Activated CD8-positive, alpha-beta T cell treated with anti-CD3 and anti-CD28 coated beads for 36 hours (primary cell): Measurements from ENCODE around the gene ARRDC5. TPM values are rescaled to one million over a fixed set of nuclear protein-coding genes. Genes with fewer than 3 reads are reported as not detected.
"Not testable (repeated sequence)": the region's sequence is repeated elsewhere in the genome, so short reads cannot be mapped to it uniquely, and the experiment has no call there.

Experiments
- ATAC-seq: fragments of 200-7000 bp; cut with Tn5 transposase; one replicate; pipeline ENCODE4 v1.10.0; 2021; ENCODE audit warnings: mild to moderate bottlenecking, moderate library complexity
- CTCF ChIA-PET: fragments of 350-600 bp; sonication (Branson Sonifier 250); formaldehyde crosslinking; loops from one replicate; lab custom pipeline; 2021; ENCODE audit warnings: antibody characterized with exemption; lab: Charles Lee
- POLR2A ChIA-PET: fragments of 350-600 bp; sonication (Branson Sonifier 250); formaldehyde crosslinking; loops from one replicate; lab custom pipeline; 2021; ENCODE audit warnings: antibody characterized with exemption; lab: Charles Lee
- DNase-seq: peaks from one replicate; pipeline ENCODE4 v3.0.0-alpha.2; 2020
- H3K27ac Mint-ChIP-seq: one replicate; pipeline ENCODE4 v1.8.0; 2021; ENCODE audit warnings: mild to moderate bottlenecking, mixed read lengths
- H3K27me3 Mint-ChIP-seq: one replicate; pipeline ENCODE4 v1.8.0; 2021; ENCODE audit warnings: mixed read lengths
- H3K36me3 Mint-ChIP-seq: one replicate; pipeline ENCODE4 v1.8.0; 2021; ENCODE audit warnings: low read depth, mixed read lengths
- H3K4me1 Mint-ChIP-seq: one replicate; pipeline ENCODE4 v1.8.0; 2021; ENCODE audit warnings: low read depth, mixed read lengths
- H3K4me3 Mint-ChIP-seq: one replicate; pipeline ENCODE4 v1.8.0; 2021; ENCODE audit warnings: mild to moderate bottlenecking, moderate library complexity, mixed read lengths
- H3K9me3 Mint-ChIP-seq: one replicate; pipeline ENCODE4 v1.8.0; 2021; ENCODE audit warnings: mixed read lengths
- CTCF ChIP-seq: fragments of 200-600 bp; IDR thresholded peaks from one replicate; pipeline ENCODE4 v1.8.0; 2022; ENCODE audit warnings: antibody characterized with exemption, mild to moderate bottlenecking
- intact Hi-C: fragments of 100-400 bp; cut with micrococcal nuclease; formaldehyde crosslinking; loops from one replicate; pipeline ENCODE4 v1.10.0; 2022
- total RNA-seq, 2 experiments: library from RNA; stranded (reverse); gene quantifications; one replicate each; pipeline ENCODE4 v1.2.3, GENCODE V29; 2021

The ARRDC5 gene
- total RNA-seq, 2 experiments from 2014 or later = 0.18 to 0.20 TPM

DNA sequence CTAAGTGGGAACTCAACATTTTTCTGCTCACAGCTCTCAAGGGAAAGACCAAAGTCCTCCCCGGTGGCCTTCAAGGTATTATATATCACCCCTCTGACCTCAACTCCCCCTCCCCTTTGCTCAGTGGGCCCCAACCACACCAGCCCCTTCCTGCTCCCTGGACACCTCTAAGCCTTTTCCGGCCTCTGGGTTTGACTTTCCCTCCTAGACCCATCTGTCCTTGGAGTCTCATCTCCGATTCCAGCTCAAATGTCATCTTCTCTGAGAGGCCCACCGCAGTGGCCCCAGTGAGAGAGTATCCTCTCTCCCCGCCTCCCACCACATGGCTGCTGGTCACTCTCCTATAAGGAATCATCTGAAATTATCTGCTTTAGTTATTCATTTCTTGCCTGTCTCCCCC is 5.7 kb upstream of the ARRDC5 start:
- intact Hi-C loops = no loop called here
- Mint-ChIP-seq H3K27ac (peak overlapping the region; percentile 30), H3K4me3 (peak overlapping the region; percentile 95), H3K27me3 (no peaks in the 10 kb centered on the region), H3K9me3 (no peaks in the 10 kb centered on the region), H3K4me1 (peaks cover 33% of the 10 kb centered on the region), H3K36me3 (peaks cover 31% of the 10 kb centered on the region)
- TF ChIP-seq CTCF = no peak
- ChIA-PET CTCF (interaction anchor here (1.2 kb wide), 1 partner anchor 35 kb away, joined by 3 read pairs; no protein-coding TSS in a partner anchor), POLR2A (interaction anchor here (0.6 to 1.8 kb wide), 3 partner anchors 8 to 41 kb away, joined by 3 to 10 read pairs (median 3); no protein-coding TSS in a partner anchor)
- ATAC-seq = no peak
- DNase-seq = no peak

GRCh38 chr19:4906963-4907362 is 4.3 kb upstream of the ARRDC5 start:
- Mint-ChIP-seq H3K36me3 (peaks cover 17% of the 10 kb centered on the region), H3K4me1 (peaks cover 20% of the 10 kb centered on the region), H3K27me3 (no peaks in the 10 kb centered on the region), H3K27ac (no peak overlapping the region), H3K4me3 (no peak overlapping the region), H3K9me3 (no peaks in the 10 kb centered on the region)
- intact Hi-C loops = no loop called here
- no peak for DNase-seq
- no peak for TF ChIP-seq CTCF
- ChIA-PET POLR2A (interaction anchor here (0.6 to 1.3 kb wide), 3 partner anchors 9 to 1593 kb away, joined by 3 read pairs; no protein-coding TSS in a partner anchor), CTCF (interaction anchor here (1.0 to 1.3 kb wide), 2 partner anchors 34 to 55 kb away, joined by 3 to 7 read pairs; no protein-coding TSS in a partner anchor)
- ATAC-seq = no peak

DNA sequence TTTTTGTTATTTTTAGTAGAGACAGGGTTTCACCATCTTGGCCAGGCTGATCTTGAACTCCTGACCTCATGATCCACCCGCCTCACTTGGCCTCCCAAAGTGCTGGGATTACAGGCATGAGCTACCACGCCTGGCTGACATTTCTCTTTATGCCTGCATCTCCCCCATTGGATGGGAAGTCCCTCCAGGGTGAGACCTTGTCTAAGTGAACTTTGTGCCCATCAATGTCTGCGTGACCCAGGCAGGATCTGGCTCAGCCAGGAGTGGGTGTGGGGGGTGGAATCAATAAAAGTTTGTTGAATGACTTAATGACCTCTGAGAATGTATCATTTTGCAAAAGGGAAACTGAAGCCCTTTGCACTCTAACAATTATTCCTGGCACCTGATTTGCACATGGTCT is 1.8 kb upstream of the ARRDC5 start:
- no peak overlapping the region for H3K4me3 Mint-ChIP-seq
- peak overlapping the region; percentile 24 for H3K27ac Mint-ChIP-seq
- ATAC-seq = no peak
- ChIA-PET CTCF (no interaction called here), POLR2A (interaction anchor here (1.0 to 1.6 kb wide), 2 partner anchors 11 to 75 kb away, joined by 3 to 6 read pairs; no protein-coding TSS in a partner anchor)
- no peak for TF ChIP-seq CTCF
- H3K27me3 Mint-ChIP-seq = no peaks in the 10 kb centered on the region
- intact Hi-C loops = no loop called here
- H3K9me3 Mint-ChIP-seq = no peaks in the 10 kb centered on the region
- no peaks in the 10 kb centered on the region for H3K36me3 Mint-ChIP-seq
- DNase-seq = no peak
- H3K4me1 Mint-ChIP-seq = peaks cover 16% of the 10 kb centered on the region

- H3K27ac Mint-ChIP-seq, H3K4me3 Mint-ChIP-seq, ATAC-seq, DNase-seq, H3K36me3 Mint-ChIP-seq, H3K27me3 Mint-ChIP-seq, CTCF ChIA-PET, H3K9me3 Mint-ChIP-seq, H3K4me1 Mint-ChIP-seq, intact Hi-C loops: not testable (repeated sequence)
- POLR2A ChIA-PET = interaction anchor here (0.6 kb wide), 1 partner anchor 13 kb away, joined by 4 read pairs; no protein-coding TSS in a partner anchor
These were observed 1.8 kb downstream of the ARRDC5 start for GRCh38 chr19:4900879-4901278.

- no peak for TF ChIP-seq CTCF
- no peaks in the 10 kb centered on the region for H3K9me3 Mint-ChIP-seq
- intact Hi-C loops = no loop called here
- H3K27me3 Mint-ChIP-seq = no peaks in the 10 kb centered on the region
- peak overlapping the region; percentile 59 for H3K27ac Mint-ChIP-seq
- DNase-seq (no peak), ATAC-seq (no peak)
- ChIA-PET POLR2A (interaction anchor here (1.0 to 2.4 kb wide), 2 partner anchors 12 to 38 kb away, joined by 4 to 10 read pairs; partner anchors contain the start of gene UHRF1), CTCF (no interaction called here)
- H3K36me3 Mint-ChIP-seq = no peaks in the 10 kb centered on the region
- H3K4me1 Mint-ChIP-seq = peaks cover 9% of the 10 kb centered on the region
- H3K4me3 Mint-ChIP-seq = no peak overlapping the region
These were observed 5.5 kb downstream of the ARRDC5 start for GRCh38 chr19:4897146-4897545.
